ENCODE results near the gene GARNL3. TPM values are rescaled to one million over a fixed set of nuclear protein-coding genes. Genes with fewer than 3 reads are reported as not detected.

Gene GARNL3
- total and polyA plus RNA-seq, 2 donors from 2014 or later, result 2.6 to 10.2 TPM

GRCh38 chr9:127340721-127341120 is 76.1 kb downstream of the GARNL3 start:
- FAIRE-seq (no peak), DNase-seq (peak in 1 of 5 donors; percentile 44)
- no peak overlapping the region for H3K4me3 ChIP-seq (ENCODE audit: low read length in 3 of 3)
- H3K9me3 ChIP-seq (ENCODE audit: control insufficient read depth in 2 of 3, insufficient read depth in 1 of 3, low read length in 3 of 3), result no peaks in the 10 kb centered on the region
- H3K27ac ChIP-seq (ENCODE audit: low read depth in 2 of 2, low read length in 2 of 2), result no peak overlapping the region
- H3K36me3 ChIP-seq (ENCODE audit: control insufficient read depth in 2 of 3, insufficient read depth in 3 of 3, low read length in 3 of 3), result peaks cover 0 to 13% (median 9%) of the 10 kb centered on the region in 3 donors
- intact Hi-C loops (cut with DNase I), result no loop called here
- H3K27me3 ChIP-seq (ENCODE audit: control insufficient read depth, insufficient read depth, low read length), result no peaks in the 10 kb centered on the region
- H3K9ac ChIP-seq (ENCODE audit: low read length in 3 of 3), result no peak overlapping the region
- TF ChIP-seq CTCF (IDR thresholded peaks at IDR 0.05; ENCODE audit: borderline replicate concordance, extremely low read depth, insufficient read depth), result no peak
- peaks cover 0 to 17% (median 14%) of the 10 kb centered on the region in 3 donors for H3K4me1 ChIP-seq (ENCODE audit: control insufficient read depth in 2 of 3, insufficient read depth in 2 of 3, low read depth in 1 of 3, low read length in 3 of 3)

GRCh38 chr9:127341152-127341551 is 76.6 kb downstream of the GARNL3 start:
- Histone ChIP-seq H3K9ac (ENCODE audit: low read length in 3 of 3) (no peak overlapping the region), H3K36me3 (ENCODE audit: control insufficient read depth in 2 of 3, insufficient read depth in 3 of 3, low read length in 3 of 3) (peaks cover 0 to 13% (median 9%) of the 10 kb centered on the region in 3 donors), H3K4me1 (ENCODE audit: control insufficient read depth in 2 of 3, insufficient read depth in 2 of 3, low read depth in 1 of 3, low read length in 3 of 3) (peaks cover 0 to 15% (median 10%) of the 10 kb centered on the region in 3 donors), H3K9me3 (ENCODE audit: control insufficient read depth in 2 of 3, insufficient read depth in 1 of 3, low read length in 3 of 3) (no peaks in the 10 kb centered on the region), H3K27ac (ENCODE audit: low read depth in 2 of 2, low read length in 2 of 2) (no peak overlapping the region), H3K4me3 (ENCODE audit: low read length in 3 of 3) (no peak overlapping the region), H3K27me3 (ENCODE audit: control insufficient read depth, insufficient read depth, low read length) (no peaks in the 10 kb centered on the region)
- TF ChIP-seq CTCF (IDR thresholded peaks at IDR 0.05; ENCODE audit: borderline replicate concordance, extremely low read depth, insufficient read depth), result no peak
- DNase-seq (no peak), FAIRE-seq (no peak)
- intact Hi-C loops (cut with DNase I), result no loop called here

GRCh38 chr9:127344368-127345000 is 79.9 kb downstream of the GARNL3 start:
- Histone ChIP-seq H3K36me3 (ENCODE audit: control insufficient read depth in 2 of 3, insufficient read depth in 3 of 3, low read length in 3 of 3) (peaks cover 0 to 13% (median 8%) of the 10 kb centered on the region in 3 donors), H3K9ac (ENCODE audit: low read length in 3 of 3) (no peak overlapping the region), H3K4me3 (ENCODE audit: low read length in 3 of 3) (no peak overlapping the region), H3K4me1 (ENCODE audit: control insufficient read depth in 2 of 3, insufficient read depth in 2 of 3, low read depth in 1 of 3, low read length in 3 of 3) (no peaks in the 10 kb centered on the region), H3K9me3 (ENCODE audit: control insufficient read depth in 2 of 3, insufficient read depth in 1 of 3, low read length in 3 of 3) (no peaks in the 10 kb centered on the region), H3K27me3 (ENCODE audit: control insufficient read depth, insufficient read depth, low read length) (no peaks in the 10 kb centered on the region), H3K27ac (ENCODE audit: low read depth in 2 of 2, low read length in 2 of 2) (no peak overlapping the region)
- FAIRE-seq (no peak), DNase-seq (no peak)
- TF ChIP-seq CTCF (IDR thresholded peaks at IDR 0.05; ENCODE audit: borderline replicate concordance, extremely low read depth, insufficient read depth), result no peak
- intact Hi-C loops (cut with DNase I), result no loop called here
